ENCODE results near the gene GABBR2.

GABBR2 gene

GRCh38 chr9:98506422-98507054 is 202.2 kb downstream of the GABBR2 start:
- no peak for TF ChIP-seq TAF1 (IDR thresholded peaks at IDR 0.05; ENCODE audit: low read depth)
- no peak for TF ChIP-seq TCF12 (IDR thresholded peaks at IDR 0.05; ENCODE audit: low read depth)
- no peak for TF ChIP-seq EGR1 (IDR thresholded peaks at IDR 0.05)
- no peak for TF ChIP-seq CREB1 (IDR thresholded peaks at IDR 0.05; ENCODE audit: low read depth)
- no peak for TF ChIP-seq MAX (IDR thresholded peaks at IDR 0.05)
- no peak for TF ChIP-seq CEBPB (IDR thresholded peaks at IDR 0.05)
- TF ChIP-seq USF1 (IDR thresholded peaks at IDR 0.05): no peak
- TF ChIP-seq TEAD4 (IDR thresholded peaks at IDR 0.05): no peak
- no peak for TF ChIP-seq EP300 (IDR thresholded peaks at IDR 0.05; ENCODE audit: borderline replicate concordance)
- TF ChIP-seq YY1 (IDR thresholded peaks at IDR 0.05; ENCODE audit: low read depth): no peak
- TF ChIP-seq ZBTB7A (IDR thresholded peaks at IDR 0.05; ENCODE audit: low read depth): no peak

GRCh38 chr9:98504298-98505282 is 204.1 kb downstream of the GABBR2 start:
- TF ChIP-seq NFIC (IDR thresholded peaks at IDR 0.05) (peak; percentile 78), TCF12 (IDR thresholded peaks at IDR 0.05; ENCODE audit: low read depth) (no peak), FOXM1 (IDR thresholded peaks at IDR 0.05; ENCODE audit: borderline replicate concordance, low read depth) (no peak)

GRCh38 chr9:98503867-98504266 is 204.9 kb downstream of the GABBR2 start:
- TF ChIP-seq FOXM1 (IDR thresholded peaks at IDR 0.05; ENCODE audit: borderline replicate concordance, low read depth): no peak
- TF ChIP-seq MAX (IDR thresholded peaks at IDR 0.05): no peak
- no peak for TF ChIP-seq TAF1 (IDR thresholded peaks at IDR 0.05; ENCODE audit: low read depth)
- no peak for TF ChIP-seq REST (IDR thresholded peaks at IDR 0.05; ENCODE audit: low read depth)
- no peak for TF ChIP-seq CEBPB (IDR thresholded peaks at IDR 0.05)
- no peak for TF ChIP-seq CREB1 (IDR thresholded peaks at IDR 0.05; ENCODE audit: low read depth)
- no peak for TF ChIP-seq YY1 (IDR thresholded peaks at IDR 0.05; ENCODE audit: low read depth)
- TF ChIP-seq TCF12 (IDR thresholded peaks at IDR 0.05; ENCODE audit: low read depth): no peak
- TF ChIP-seq EGR1 (IDR thresholded peaks at IDR 0.05): no peak

GRCh38 chr9:98502976-98503325 is 205.8 kb downstream of the GABBR2 start:
- no peak for TF ChIP-seq TAF1 (IDR thresholded peaks at IDR 0.05; ENCODE audit: low read depth)
- no peak for TF ChIP-seq REST (IDR thresholded peaks at IDR 0.05; ENCODE audit: low read depth)
- TF ChIP-seq TEAD4 (IDR thresholded peaks at IDR 0.05): no peak
- no peak for TF ChIP-seq YY1 (IDR thresholded peaks at IDR 0.05; ENCODE audit: low read depth)
- no peak for TF ChIP-seq MAX (IDR thresholded peaks at IDR 0.05)
- no peak for TF ChIP-seq FOXM1 (IDR thresholded peaks at IDR 0.05; ENCODE audit: borderline replicate concordance, low read depth)
- no peak for TF ChIP-seq TCF12 (IDR thresholded peaks at IDR 0.05; ENCODE audit: low read depth)

GRCh38 chr9:98502311-98502975 is 206.3 kb downstream of the GABBR2 start:
- TF ChIP-seq TEAD4 (IDR thresholded peaks at IDR 0.05): no peak
- TF ChIP-seq CREB1 (IDR thresholded peaks at IDR 0.05; ENCODE audit: low read depth): no peak
- TF ChIP-seq MAX (IDR thresholded peaks at IDR 0.05): no peak
- no peak for TF ChIP-seq FOXM1 (IDR thresholded peaks at IDR 0.05; ENCODE audit: borderline replicate concordance, low read depth)
- TF ChIP-seq NFIC (IDR thresholded peaks at IDR 0.05): no peak
- TF ChIP-seq EP300 (IDR thresholded peaks at IDR 0.05; ENCODE audit: borderline replicate concordance): no peak
- TF ChIP-seq EGR1 (IDR thresholded peaks at IDR 0.05): no peak
- TF ChIP-seq YY1 (IDR thresholded peaks at IDR 0.05; ENCODE audit: low read depth): no peak
- no peak for TF ChIP-seq USF1 (IDR thresholded peaks at IDR 0.05)
- TF ChIP-seq TAF1 (IDR thresholded peaks at IDR 0.05; ENCODE audit: low read depth): no peak
- no peak for TF ChIP-seq ZBTB7A (IDR thresholded peaks at IDR 0.05; ENCODE audit: low read depth)
- no peak for TF ChIP-seq TCF12 (IDR thresholded peaks at IDR 0.05; ENCODE audit: low read depth)
- no peak for TF ChIP-seq RAD21 (IDR thresholded peaks at IDR 0.05; ENCODE audit: low read depth)
- TF ChIP-seq REST (IDR thresholded peaks at IDR 0.05; ENCODE audit: low read depth): no peak
- no peak for TF ChIP-seq CEBPB (IDR thresholded peaks at IDR 0.05)
